GM21423 (cell line): ENCODE results near the gene RALGDS.

ENCODE experiments used
- ATAC-seq: cut with Tn5 transposase; IDR thresholded peaks from one replicate; pipeline ENCODE4 v1.9.1; 2021; ENCODE audit warnings: mild to moderate bottlenecking, moderate library complexity; ENCODE audit not compliant: unreplicated experiment

RALGDS gene

DNA sequence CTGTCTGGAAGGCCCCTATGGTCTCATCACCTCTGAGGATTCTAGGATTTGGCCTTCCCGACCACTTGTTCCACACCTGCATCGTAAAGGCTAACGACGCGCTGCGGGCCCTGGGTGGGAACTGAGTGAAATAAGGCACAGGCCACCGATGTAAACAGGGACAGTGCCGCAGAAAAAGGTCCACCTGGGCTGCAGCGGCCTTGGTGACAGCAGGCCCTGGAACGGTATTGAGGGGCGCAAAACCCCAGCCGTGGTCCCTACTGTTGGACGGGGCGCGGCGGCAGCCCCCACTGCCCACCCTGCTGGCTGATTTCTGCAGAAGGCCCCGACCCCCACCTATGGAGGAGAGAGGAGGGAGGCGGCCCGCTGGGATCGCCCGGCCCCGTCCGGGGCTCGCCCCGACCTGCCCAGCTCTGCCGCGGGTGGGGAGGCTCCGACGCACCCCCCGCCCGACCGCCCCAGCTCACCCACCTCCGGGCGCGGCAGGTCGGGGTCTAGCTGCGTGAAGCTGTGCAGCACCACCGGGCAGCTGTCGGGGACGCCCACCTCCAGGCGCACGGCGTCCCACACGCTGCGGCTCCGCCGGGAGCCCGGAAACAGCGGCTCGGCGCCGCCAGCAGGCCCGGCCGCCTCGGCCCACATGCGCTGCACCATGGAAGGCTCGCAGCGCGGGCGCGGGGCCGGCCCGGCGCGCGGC, 391 bp downstream of the RALGDS start:
- ATAC-seq, result no peak

- no peak for ATAC-seq
Measured at GRCh38 chr9:133119846-133120500, 1.1 kb downstream of the RALGDS start.

- no peak for ATAC-seq
Measured at GRCh38 chr9:133119103-133119845, 1.8 kb downstream of the RALGDS start.

DNA sequence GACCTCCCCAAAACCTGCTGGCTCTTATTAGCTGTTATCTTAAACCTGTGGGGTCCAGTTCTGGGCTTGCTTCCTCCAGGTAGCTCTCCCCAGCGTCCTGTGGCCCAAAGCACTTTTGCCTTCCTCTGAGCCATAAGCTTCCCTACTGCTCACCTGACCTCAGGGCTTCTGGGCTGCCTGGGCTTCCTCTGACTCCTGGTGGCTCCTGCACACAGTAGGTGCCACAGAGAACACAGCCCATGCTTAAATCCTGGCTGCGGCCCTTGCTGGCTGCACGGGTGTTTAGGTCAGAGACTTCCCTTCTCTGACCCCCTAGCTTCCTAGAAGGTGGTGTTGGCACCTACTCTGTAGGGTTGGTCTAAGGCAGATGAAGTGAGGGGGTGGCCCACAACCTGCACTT, 2.5 kb downstream of the RALGDS start:
- no peak for ATAC-seq

GRCh38 chr9:133118179-133118520, 2.9 kb downstream of the RALGDS start:
- no peak for ATAC-seq

DNA sequence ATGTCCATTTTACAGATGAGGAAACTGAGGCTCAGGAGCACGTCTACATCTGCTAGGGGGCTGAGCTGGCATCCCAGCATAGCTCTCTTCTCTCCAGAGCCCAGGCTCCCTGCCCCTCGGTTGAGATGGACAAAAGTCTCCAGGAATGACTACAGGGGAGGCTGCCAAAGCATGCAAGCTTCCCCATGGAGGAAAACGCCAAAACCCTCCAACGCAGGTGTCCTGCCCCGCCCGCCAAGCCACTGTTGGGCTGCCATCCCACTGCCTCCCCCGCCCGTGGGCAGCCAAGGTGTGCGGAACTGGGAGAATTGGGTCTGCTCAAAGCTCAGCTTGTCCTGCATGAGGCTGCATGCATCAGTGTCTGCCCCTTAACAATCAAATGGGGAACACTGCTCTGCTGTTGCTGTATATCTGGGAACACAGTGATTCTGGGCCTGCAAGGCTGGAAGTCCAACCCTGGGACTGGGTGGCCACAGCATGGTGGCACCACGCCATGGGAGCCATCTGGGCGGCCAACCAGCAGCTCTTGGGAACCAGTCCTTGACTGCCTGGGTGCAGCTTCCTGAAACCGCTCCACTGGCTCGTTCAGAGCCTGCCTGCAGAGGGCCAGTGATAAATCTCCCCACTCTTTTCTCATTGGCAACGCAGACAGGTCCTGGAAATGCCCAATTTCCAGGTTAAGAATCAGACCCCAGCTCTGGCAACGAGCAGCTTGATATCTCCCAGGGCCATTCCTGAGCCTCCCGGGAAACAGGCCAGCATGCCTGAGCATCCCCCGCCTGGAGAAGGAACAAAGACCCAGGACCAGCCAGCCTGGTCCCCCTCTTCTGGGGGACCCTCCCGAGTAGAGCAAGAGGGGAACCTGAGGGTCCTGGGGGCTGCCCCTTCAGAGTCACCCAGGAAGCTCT, 3.5 kb downstream of the RALGDS start:
- ATAC-seq, result no peak

DNA sequence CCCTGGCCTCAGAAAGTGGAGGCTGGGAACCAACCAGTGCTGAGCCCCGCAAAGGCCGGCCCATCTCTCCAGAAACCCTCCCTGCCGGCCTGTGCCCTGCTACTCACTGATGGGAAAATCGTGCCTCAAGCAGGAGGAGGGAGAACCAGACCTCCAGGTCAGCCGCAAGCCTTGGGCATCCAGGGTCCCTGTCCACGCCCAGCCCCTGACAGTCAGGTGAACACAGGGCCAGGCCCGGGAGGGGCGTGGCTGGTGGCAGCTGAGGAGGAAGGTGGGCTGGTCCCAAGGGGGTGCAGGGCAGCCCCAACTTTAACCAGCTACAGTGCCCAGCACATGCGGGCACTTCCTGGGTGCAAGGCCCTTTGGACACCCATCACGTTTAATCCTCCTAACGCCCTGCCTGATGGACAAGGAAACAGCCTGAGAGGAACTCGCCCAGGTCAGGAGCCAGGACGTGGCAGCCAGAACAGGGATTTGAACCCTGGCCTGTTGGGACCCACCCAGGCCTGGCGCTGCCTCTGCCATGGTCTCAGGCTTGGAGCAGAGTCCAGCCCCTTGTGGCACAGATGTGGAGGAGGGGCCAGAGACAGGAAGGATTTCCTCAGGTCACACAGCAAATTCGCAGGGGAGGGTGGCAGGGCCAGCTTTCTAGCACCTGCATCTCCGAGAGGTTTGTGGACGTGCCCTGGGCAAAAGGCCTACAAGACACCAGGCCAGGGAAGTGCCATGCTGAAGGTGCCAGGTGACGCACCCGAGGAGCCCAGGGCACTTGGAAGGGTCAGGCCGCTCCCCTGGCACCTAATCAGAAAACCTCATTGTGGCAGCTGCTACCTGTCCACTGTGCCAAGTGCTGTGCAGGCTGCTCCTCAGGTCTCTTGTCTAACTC, 4.5 kb downstream of the RALGDS start:
- no peak for ATAC-seq

GRCh38 chr9:133115604-133116345, 5.3 kb downstream of the RALGDS start:
- ATAC-seq, result peak; percentile 54

- no peak for ATAC-seq
Measured at GRCh38 chr9:133114886-133115603, 6.0 kb downstream of the RALGDS start.

- ATAC-seq, result no peak
Measured at GRCh38 chr9:133113949-133114885, 6.8 kb downstream of the RALGDS start.

DNA sequence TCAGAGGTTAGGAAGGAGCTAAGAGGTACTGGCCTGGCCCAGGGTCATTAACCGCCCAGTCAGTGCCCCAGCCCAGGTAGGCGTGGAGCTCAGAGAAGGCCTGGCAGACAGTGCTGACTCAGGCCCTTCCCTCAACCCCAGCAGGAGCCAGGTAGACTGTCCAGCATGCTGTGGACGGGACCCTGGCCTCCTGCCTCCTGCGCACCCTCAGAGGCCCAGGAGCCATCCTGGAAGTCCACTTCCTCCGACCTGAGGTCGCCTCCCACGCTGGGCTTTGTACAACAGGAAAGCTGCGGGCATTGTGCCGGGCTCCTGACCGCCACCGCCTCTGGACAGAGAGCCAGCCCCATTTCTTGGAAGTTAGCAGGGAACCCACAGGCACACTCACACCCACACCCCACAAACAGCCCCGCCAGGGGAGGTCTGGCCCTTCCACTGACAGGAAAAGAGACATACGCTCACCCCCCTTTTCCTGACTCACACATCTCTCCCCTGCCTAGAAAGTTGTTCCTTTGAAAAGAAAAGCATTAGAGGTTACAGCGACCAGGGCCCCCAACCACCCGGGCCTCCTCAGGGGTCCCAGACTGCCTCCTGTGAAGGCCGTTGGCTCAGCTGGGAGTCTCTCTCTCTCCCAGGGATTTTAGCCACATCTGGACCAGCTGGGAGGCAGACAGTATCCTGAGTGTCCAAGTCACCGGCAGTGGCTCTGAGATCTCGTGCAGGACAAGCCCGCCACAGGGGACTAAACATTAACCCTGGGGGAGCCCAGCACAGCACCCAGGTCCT, 7.7 kb downstream of the RALGDS start:
- no peak for ATAC-seq

DNA sequence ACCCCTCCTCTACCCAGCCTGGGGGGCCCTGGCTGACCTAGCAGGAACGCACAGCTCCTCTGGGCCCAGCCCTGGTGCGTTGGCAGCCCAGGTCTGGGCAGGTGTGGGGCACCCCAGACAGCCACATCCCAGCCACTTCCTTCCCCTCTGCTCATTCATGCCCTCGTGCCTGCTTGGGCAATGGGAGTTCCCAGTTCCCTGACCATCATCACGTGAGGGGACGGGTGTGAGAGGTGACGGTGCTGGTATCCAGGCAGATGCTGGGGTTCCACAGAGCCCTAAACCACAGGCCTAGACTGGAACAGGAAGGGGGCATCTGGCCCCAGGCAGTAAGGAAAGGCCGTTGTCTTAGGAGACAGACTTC, 8.4 kb downstream of the RALGDS start:
- ATAC-seq, result no peak

DNA sequence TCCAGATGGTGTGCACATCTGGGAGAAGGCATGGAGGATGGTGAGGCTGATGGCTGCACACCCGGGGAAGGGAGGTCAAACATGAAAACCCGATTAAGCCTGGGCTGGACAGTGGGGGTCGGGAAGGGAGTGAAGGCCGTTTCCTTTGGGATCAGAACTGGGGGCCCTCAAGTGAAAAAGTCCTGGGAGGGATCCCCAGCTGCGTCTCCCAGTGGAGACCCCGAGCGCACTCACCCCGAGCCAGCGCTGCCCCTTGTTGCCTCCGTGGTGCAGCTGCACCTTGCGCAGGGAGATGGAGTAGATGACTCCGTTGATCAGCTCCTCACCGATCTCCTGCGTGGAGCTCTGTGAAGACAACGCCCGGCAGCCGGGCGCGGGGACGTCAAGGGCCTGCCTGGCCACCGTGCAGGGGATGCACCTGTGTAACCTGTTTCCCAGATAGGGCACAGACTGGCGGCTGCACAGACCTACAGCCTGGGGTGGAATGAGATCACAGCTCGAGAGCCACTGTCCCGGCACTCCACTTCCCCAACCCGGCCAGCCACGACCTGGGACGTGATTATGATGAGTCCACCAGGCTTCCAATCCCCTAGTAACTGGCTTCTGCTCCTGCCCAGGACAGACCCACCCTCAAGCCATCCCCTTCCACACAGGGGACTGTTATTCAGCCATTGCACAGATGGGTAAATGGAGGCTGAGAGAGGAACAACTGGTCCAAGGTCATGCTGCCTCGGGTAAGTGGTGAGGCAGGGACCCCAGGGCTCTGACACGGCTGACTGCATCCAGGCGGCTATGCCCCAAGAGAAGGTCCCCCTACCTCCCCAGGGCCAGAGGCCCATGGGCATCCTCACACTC, 9.0 kb downstream of the RALGDS start:
- ATAC-seq, result no peak

DNA sequence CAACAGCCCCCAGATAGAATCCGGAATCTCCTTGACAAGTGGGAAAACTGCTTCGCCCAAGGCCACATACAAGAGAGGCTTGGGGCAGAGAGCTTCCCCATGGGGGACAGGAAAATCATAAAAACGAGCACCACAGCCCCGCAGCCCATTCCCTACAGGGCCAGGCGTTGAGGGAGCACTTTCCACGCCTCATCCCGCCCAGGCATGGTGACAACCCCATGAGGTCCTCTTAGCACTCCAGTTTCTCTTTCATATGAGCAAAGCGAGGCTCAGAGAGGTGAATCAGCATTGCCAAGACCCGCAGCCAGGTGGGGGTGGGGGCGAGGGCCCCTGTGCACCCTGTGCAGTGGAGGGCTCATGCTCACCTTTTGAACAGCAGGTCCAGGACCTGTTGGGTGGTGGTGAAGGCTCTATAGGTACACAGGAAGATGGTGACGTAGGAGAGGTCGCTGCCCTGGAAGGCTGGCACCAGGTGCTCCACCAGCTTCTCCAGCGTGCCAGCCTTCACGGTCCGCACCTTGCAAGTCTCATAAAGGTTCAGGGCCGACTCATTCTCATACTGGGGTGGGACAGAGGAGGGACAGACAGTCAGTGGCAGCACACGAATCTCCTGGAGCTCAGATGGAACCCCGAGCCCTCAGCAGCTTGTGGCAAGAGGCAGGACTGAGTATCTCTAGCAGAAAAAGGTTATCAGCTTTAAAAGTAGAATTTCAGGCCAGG, 10.9 kb downstream of the RALGDS start:
- no peak for ATAC-seq
